ENCODE measurements around the gene C1QTNF5. TPM values are rescaled to one million over a fixed set of nuclear protein-coding genes. Genes with fewer than 3 reads are reported as not detected.

The C1QTNF5 gene
- total RNA-seq, 1 experiment from 2014 or later, result 1.9 TPM

DNA sequence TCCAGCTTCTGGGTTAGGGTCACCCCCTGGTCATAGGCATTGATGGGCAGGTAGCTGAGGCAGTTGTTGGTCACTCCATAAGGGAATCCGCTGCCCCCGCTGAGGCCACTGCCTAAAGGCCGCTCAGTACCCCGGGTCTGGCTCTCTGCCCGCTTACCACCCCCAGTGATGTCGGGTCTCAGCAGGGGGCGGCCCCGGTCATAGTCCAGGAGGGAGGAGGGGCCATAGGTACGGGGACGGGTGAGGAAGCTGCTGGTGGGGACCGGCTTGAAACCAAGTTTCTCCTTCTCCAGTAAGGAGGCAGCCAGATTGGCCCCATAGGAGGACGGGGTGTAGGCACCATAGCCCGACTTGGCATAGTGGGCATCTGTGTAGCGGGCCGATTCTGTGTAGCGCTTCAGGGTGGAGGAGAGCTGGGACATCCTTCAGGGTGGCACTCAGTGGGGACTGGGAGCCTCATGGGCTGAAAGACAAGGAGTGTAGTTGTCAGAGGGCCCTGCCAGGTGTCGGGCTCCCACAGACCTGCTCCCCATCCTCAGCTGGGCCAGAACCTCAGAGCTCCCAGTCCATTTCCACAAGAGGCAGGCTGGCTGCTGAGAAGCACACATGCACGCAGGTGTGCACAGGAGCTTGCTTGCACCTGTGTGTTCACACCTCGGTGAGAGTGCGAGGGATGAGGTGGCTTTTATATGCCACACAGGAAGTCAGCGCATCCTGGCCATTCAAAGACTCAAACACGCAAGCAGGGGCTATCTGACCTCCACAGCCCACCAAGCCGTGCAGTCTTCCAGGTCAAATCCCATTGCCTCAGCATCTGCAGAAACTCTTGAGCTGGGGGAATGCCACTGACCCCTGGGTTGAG lies 32.6 kb upstream of the C1QTNF5 start:
- DNase-seq (ENCODE audit: low read depth), result no peak

DNA sequence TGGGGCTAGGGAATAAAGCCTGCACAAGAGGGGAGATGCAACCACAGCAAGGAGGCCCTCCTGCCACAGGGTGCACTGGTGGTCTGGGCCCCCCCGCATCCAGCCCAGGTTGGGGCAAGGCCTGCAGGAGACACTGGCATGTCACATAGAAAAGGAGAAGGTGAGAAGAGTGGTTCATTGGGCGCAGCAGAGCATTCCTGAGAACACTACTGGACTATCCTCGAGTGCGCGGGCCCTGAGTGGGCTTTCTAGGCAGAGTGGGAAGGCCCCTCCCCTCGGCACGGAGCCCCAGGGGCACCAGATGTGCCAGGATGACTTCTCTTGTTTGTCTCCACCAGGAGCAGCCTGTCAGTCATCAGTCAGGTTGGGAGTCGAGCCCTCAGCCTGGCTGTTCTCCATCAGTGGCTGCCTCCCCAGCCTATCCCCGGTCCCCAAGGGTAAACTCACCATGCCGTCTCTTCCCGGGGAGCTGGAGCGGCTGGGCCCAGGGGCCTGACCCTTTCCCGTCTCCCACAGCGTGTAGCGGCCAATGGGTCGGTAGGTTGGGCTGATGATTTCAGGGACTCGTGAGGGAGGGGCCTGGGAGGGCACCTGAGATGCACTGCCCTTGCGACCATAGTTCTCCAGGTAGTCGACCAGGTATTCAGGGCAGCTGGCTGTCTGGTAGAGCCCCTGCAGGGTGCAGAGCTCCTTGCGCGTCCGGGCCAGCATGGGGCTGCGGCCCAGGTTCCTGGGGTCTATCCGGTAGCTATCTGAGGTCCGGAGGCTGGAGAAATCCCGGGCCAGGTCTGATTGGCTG lies 31.8 kb upstream of the C1QTNF5 start:
- DNase-seq (ENCODE audit: low read depth), result no peak

DNA sequence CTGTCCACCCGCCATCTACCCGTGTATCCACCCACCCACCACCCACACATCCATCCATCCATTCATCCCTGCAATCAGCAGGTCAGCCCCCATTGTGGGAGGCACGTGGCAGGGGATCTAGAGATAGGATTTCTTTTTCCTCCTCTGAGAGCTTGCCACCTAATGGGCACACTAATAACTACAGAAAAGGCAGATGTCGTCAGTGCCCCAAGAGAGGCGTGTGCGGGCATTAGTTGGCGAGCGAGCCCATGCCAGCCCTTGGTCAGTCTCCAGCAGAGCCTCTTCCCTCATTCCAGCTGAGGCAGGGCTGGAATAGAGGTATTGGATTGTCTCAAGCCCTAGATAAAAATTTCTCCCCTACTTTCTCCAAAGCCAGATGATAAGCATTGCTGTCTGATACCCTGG lies 31.1 kb upstream of the C1QTNF5 start:
- DNase-seq (ENCODE audit: low read depth), result peak; percentile 46

DNA sequence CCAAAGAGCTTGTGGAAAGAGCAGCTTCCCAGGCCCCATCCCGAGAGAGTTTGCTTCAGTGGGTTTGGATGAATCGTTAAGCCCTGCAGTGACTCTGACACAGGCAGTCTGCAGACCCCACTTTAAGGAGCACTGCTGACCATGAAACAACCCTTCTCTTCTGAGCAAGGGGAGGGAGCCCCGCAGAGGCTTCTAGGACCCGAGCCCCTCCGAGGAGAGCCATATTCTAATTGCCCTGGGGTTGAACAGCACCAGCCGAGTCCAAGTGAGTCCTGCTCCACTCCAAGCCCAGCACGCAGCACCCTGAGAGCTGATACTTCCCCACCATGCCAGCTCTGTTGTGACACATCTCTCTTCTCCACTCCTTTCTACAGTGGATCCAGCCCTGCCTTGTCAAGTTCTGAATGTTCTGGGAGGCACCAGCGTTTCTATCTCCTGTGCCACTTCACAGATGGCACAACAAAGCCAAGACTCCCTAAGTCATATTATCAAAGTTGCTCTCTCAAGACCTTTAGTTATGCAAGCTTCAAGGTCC lies 30.5 kb upstream of the C1QTNF5 start:
- DNase-seq (ENCODE audit: low read depth), result no peak

DNA sequence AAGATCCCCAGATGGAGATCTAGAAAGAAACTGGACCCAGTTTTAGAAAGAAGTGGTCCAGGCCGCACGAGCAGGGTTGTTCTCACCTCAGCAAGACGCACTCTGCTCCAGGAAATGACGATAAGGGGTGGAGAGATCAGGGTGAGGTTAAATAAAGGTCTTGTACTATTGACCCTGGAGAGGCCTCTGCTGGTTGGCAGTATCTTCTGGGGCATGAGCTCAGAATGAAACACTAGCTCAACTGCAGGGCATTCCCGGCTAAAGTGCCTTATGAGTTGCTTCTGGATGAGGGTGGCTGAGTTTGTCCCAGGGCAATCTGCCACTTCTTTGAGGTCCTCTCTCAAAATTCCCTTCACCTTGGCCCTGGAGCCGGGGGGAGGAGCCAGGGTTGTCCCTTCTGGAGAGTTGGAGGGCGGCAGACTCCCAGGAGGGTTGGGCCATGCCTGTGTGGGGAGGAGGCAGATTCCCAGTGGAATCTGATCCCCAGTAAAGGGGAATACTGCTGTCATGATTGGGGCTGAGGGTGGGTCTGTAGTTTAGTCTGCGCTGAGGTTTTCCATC lies 29.9 kb upstream of the C1QTNF5 start:
- no peak for DNase-seq (ENCODE audit: low read depth)

DNA sequence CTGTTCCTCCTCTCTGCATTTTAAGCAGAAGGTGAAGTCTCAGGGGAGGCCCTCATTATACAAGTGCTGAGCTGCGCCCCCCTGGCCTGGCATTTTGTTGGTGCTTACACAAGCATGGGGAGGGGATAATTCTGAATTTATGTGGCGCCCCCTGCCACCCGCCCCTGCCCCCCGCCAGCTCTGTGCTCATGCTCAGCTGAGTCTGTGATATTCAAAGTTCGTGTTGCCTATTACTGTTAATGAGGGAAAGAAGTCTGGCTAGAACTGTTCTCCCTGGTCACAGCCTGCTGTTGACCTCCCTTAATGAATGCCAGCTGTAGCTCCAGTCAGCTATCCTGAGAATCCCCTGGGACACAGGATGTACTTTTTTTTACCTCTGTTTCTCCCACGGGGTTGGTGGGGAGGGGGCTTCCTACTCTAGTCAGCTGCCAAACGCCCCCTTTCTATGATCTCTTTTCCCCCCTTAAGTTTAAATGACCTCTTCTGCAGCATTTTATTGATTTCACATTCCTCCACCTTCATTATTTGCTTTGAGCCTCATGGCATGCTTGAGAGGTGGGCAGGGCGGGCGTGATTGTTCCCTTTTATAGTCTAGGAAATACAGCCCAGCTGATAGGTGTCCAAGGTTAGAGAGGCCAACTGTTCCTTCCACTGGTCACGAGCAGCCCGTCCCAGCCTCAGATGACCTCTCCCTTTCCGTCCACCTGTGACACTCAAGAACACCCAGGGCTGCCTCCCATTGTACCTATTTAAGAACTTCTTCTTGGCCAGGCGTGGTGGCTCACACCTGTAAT lies 28.6 kb upstream of the C1QTNF5 start:
- no peak for DNase-seq (ENCODE audit: low read depth)

DNA sequence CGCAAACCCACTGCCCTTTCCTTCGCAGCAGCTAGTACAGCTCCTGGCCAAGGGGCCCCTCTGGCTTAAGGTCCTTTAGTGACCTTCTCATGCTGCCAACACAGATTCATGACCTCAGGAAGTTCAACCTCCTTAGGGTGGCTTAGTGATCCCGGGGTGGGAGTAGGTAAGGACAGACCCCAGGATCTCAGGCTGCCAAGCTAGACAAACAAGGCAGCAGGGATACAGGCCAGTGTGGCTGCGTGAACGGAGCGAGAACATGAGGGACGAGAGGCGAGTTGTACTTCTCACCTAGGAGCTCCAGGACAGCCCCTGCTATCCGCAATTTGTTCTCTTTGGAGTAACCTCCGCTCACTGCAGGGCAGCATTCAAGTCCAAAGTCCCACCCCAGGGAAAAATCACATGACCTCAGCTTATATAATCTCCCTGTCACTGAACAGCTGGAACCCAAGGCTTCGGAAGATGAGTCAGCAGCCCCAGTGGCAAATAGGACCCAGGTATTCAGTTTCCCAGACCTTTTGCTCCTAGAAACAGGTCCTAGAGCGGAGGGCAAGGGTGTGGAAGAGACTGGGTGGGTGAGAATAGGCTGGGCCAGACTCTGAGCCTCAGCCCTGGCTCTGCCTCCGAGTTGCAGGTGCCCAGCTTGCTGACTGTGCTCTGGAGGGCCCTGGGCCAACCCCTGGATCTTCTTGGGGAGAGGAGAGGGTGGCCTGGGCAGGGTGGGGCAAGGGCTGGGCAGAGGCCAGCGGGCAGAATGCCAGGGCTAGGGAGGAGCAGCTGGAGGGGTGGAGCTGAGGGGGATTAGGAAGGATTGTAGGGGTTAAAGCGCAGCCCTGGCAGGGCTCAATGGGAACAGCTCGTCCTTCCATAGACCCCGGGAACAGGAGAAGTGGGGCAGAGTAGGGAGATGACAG lies 27.7 kb upstream of the C1QTNF5 start:
- peak; percentile 38 for DNase-seq (ENCODE audit: low read depth)

DNA sequence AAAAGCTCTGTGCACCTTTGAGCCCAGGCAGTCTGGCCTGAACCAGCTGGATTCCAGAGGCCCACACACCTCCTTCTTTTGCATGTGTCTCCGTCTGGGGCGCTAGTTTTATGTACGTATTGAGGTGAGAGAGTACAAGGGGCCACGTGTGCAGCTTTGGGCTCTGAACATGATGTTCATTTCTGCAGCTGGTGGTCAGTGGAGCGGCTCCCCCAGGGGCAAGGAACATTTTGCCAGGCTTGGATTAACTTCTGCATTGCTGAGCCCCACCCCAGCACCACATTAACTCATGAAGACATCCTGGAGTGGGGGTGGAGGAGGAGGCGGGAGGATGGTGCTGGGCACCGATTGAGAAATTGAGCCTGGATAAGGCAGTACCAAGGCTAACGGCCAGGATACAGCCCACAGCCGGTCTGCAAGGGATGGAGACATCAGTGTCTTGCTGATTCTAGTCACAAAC lies 27.0 kb upstream of the C1QTNF5 start:
- DNase-seq (ENCODE audit: low read depth), result no peak

DNA sequence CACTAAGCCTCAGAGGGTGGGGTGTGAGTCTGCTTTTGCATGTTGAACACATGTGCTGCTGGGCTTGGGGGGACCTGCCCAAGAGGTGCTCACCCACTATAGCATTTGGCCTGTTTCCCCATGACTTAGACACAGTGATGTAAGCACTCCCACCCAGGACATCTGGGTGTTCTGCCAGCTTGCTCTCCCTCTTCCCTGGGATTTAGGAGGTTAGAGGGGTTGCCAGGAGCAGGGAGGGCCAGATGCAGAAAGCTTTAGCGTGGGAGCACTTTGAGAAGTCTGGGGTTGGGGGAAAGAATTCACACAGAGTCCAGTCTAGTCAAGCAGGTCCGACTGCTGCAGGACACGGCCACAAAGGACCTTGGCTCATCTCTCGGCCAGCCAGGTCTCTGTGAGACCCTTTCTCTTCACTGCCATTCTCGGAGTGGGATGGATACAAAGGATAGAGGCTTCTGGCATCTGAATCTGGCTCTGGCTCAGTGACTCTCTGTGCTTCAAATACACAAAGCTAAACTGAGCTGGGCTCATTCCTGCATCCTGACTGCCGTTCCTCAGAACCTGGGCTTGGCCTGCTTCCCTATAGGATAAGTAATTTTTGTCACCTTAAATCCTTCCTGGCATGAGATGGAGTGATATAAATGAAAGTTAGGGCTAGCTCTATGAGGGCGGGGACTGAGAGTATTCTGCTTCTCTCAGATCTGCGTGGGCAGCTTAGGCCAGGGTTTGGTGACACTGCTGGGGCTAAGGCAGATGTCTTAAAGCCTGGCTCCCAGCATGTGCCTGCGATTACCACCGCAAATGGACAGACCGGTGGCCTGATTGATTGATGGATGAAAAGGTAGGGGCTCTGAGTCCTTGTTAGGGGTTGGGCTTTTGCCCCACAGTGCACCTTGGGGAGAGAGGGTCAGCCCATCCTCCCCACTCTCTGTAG lies 26.3 kb upstream of the C1QTNF5 start:
- no peak for DNase-seq (ENCODE audit: low read depth)

DNA sequence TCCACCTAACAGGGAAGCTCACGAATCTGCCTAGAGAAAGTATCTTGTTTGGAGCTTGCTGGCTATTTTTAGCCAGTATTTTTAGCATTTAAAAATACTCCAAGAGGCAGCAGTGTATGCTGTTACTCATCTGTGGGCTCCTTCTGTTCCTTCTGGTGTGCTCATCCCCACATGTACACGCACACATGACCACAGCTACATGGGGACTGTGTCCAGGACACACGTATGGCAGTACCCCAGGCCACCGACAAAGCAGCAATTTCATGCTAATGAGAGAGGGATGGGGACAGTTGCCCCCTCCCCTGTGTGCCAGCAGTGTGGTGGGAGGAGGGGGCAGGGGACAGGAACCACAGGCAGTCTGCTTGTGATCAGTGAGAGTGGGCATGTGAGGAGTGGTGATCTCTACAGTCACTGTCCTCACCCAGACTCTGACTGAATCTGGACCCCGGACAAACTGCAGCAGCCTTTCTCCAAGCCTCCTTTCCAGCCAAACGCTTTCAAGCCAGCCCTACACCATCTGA lies 24.4 kb upstream of the C1QTNF5 start:
- DNase-seq (ENCODE audit: low read depth), result no peak

DNA sequence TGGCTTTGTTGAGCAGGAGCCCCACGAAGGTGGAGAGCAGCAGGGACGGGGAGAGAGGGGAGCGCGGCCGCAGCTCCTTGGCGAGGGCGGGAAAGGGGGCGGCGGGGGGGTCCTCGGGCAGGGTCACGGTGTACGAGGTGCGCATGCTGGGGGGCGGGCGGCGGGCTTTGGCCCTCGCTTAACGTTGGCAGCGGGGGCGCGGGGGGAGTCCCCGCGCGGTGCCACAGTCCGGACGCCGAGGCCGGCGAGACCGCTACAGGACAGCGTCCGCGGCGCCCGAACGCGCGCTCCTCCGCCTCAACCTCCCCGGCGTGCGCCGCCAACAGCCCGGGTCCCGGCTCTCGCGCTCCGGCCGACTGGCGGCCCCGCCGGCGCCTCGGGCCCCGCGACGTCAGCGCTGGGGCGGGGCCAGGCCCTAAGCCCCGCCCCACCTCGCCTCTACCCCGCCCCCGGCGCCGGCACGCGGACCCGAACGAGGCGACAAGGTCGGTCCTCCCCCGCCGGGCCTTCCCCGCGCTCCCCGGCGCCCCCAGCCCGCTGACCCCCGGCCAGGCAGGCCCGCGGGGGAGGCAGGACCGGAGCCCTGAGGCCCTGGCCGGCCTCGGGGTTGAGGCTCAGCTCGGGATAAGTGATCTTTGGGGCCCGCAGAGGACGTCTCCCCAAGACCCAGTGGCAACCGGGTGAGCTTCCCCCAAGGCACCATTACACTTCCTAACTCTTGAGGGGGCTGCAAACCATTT lies 23.3 kb upstream of the C1QTNF5 start:
- DNase-seq (ENCODE audit: low read depth), result peak; percentile 64

DNA sequence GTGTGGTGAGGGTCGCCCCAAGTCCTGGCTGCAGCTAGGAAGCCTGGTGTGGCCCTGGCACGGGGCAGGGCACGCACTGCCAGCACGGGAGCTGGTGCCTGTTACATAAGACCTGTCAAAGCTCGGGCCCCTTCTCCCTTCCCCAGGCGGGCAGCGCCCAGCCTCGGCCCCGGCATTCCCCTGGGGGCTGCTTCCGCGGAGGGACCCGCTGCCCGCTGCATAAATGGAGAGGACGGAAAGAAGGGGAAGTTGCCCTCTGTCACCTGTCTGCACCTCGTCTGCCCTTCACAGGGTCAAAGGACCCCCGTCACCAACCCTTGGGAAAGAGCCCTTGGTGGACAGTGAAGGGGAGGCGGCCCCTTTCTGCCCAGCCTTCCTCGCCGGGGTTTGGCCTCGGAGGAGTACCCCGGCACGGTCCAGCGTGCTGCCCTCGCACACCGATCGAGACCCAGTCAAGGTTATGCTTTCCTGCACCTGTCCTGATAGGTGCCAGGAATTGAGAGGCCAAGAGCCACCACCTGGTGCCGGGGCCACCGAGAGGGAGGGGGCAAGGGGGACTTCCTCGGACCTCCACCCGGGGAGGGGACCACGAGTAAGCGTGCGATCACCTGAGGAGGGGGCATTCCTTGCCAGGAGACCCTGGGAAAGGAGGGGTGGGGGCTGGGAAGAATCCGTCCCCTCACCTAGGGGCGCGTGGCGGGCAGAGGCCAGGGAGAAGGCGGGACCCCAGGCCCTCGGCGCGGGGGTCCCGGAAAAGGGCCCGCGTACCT lies 22.6 kb upstream of the C1QTNF5 start:
- DNase-seq (ENCODE audit: low read depth), result no peak

DNA sequence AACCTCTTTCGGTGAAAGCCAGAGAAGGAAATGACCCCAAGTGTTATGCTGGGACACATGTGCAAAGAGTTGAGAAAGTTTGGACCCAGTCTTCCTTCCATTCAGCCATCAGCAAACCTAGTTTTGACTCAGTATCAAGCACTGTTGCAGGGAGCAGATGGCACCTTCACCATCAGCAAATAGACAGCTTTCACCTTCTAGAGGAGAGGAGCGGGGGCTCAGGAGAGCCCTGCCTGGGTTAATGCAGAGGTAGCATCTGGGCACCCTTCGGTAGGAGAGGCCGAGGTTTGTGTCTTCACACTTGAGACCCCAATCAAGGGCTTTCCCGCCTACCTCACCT lies 22.0 kb upstream of the C1QTNF5 start:
- no peak for DNase-seq (ENCODE audit: low read depth)

DNA sequence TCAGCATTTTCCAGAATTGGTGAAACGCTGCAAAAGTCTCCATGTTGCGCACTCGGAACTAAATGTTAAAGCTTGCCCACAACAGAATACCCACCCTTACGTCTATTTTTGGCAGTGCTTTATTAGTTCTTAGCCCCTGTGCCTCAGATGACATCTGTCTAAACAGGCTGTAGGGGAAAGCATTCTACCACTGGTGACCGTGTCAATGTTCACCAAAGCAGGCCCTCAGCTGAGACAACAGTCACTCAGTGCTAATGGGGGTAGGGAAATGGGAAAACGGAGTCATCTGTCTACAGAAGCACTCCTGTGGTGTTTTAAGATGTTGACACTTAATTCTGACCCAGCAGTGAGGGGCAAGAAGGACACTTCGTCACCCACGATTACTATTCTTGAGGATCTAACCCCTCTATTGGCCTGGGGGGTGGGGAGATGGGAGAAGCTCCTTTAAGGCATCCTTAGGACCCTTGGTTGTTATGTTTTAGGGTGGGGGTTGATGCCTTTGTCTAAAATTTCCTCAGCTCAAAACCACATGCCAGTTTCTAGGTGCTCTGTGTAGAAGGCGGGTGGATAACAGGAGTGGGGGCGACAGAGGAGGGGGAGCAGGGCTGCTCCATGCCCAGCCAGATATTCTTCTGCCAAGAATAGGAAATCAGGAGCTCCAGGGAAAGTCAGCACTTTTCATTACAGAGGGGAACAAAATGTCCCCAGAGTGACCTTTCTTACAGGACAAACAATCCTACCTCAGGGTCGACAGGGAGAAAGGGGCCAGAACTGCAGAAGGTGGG lies 21.4 kb upstream of the C1QTNF5 start:
- no peak for DNase-seq (ENCODE audit: low read depth)

DNA sequence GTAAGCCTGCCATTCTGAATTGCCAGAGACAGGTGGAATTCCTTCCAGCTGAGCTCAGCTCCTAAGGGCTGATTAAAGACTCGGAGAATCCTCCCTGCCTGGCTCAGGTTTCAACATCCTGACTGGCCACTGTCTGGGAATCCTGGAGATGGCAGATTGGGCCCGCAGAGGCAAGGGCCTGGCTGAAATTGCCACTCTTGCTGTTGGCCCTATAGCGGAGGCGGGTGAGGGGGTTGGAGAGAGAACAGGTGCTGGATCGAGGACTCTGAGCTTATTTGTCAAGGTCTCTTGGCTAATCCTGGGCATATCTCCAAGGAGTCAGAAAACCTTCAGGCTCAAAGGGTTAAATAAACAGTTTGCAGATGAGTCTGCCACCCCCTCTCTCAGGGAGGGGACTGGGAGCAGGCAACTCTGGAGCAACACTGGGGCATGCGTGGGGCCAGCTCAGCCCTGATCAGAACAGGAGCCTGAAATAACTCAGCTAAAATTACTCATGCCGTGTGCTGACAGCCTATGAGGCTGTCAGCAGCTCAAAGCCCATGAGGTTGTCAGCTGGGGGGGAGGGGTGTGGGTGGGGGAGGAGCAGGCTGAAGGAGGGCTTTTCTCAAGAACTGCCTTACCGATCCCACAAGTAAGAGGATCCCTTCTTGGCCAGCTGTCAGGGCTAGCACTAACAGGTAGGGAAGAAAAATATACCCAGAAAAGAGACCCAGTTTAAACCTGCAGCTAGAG lies 20.5 kb upstream of the C1QTNF5 start:
- DNase-seq (ENCODE audit: low read depth), result peak; percentile 82

Data from Daoy (cell line).